Prostate gland (tissue), 2 donors: ENCODE results near the gene LRRC51. TPM values are rescaled to one million over a fixed set of nuclear protein-coding genes. Genes with fewer than 3 reads are reported as not detected.
"Not testable (repeated sequence)": the region's sequence is repeated elsewhere in the genome, so short reads cannot be mapped to it uniquely, and the experiment has no call there.

Source experiments
- DNase-seq: peaks from one replicate; pipeline ENCODE4 v3.0.0-alpha.2; 2019; ENCODE audit warnings: low spot score
- H3K27ac ChIP-seq, 2 donors: fragments of 200-600 bp; sonication (generic); 2 replicates each; pipeline ENCODE4 v1.5.1; 2017 to 2019
- H3K27me3 ChIP-seq: fragments of 200-600 bp; sonication (generic); replicated peaks from 2 replicates; pipeline ENCODE4 v1.5.1; 2019; ENCODE audit not compliant: insufficient read depth
- H3K36me3 ChIP-seq, 2 donors: fragments of 200-600 bp; sonication (generic); 1 replicate in 1 of 2; 2 replicates in 1 of 2; pipeline versions ENCODE4 v1.5.1 to v1.8.1; 2017 to 2019
- H3K4me1 ChIP-seq: fragments of 200-600 bp; sonication (generic); replicated peaks from 2 replicates; pipeline ENCODE4 v1.5.1; 2019
- H3K4me3 ChIP-seq, 2 donors: fragments of 200-600 bp; sonication (generic); 2 replicates each; pipeline ENCODE4 v1.5.1; 2017 to 2019
- H3K9me3 ChIP-seq: fragments of 200-600 bp; sonication (generic); 2 replicates; pipeline ENCODE4 v1.5.1; 2017
- POLR2A ChIP-seq: fragments of 450-650 bp; IDR thresholded peaks from one replicate; pipeline ENCODE4 v1.6.1; 2016; ENCODE audit warnings: antibody characterized with exemption, mild to moderate bottlenecking
- POLR2AphosphoS5 ChIP-seq: sonication (generic); formaldehyde crosslinking; IDR thresholded peaks from one replicate; pipeline ENCODE4 v1.6.1; 2017; ENCODE audit warnings: antibody characterized with exemption
- WGBS: methylation state at CpG from one replicate; pipeline ENCODE4 v1.1.5; 2018; 5-methylcytosine and 5-hydroxymethylcytosine counted together
- intact Hi-C: fragments of 100-400 bp; cut with DNase I; formaldehyde crosslinking; loops from one replicate; pipeline ENCODE4 v1.14.2; 2022
- total RNA-seq, 2 donors: library from RNA; depleted of rRNA; stranded (reverse); fragments of >200 nt; gene quantifications; one replicate each; pipeline ENCODE4 v1.1.0, GENCODE V29; 2016
- TF ChIP-seq, protein P1 (sequence below), 4 experiments: fragments of 200-600 bp in 2 of 4; fragments of 450-650 bp in 2 of 4; sonication (generic) in 2 of 4; IDR thresholded peaks; 1 replicate in 3 of 4; 2 replicates in 1 of 4; pipeline ENCODE4 v1.5.1; 2016 to 2019; ENCODE audit warnings: antibody characterized with exemption in 4 of 4, mild to moderate bottlenecking in 2 of 4, moderate library complexity in 2 of 4

LRRC51 gene
- total RNA-seq, 2 donors from 2014 or later = 13.1 to 25.1 TPM

DNA sequence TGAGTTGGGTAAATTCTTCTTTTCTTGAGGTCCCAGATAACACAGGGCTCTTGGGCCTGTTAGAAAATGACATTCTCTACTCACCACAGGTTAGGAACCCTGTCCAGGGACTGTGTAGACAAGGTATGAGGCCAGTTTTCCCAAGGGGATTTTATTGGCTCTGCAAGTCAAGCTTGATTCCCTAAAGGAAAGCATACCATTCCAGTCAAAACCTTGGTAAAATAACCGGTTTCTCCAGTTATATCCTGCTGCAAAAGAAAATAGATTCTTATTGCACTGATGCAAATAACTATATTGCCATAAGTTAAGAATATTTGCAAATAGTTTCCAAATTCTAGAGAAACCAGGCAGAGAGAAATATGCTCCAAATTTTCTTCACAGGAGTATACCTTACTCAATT is 45.3 kb downstream of the LRRC51 start:
- WGBS = 36% methylated on average over 1 of the region's 1 CpG
- intact Hi-C loops = no loop called here
- H3K36me3 ChIP-seq = no peaks in the 10 kb centered on the region
- no peaks in the 10 kb centered on the region for H3K4me1 ChIP-seq
- TF ChIP-seq POLR2AphosphoS5 (no peak), POLR2A (no peak)
- TF ChIP-seq, protein P1, sequence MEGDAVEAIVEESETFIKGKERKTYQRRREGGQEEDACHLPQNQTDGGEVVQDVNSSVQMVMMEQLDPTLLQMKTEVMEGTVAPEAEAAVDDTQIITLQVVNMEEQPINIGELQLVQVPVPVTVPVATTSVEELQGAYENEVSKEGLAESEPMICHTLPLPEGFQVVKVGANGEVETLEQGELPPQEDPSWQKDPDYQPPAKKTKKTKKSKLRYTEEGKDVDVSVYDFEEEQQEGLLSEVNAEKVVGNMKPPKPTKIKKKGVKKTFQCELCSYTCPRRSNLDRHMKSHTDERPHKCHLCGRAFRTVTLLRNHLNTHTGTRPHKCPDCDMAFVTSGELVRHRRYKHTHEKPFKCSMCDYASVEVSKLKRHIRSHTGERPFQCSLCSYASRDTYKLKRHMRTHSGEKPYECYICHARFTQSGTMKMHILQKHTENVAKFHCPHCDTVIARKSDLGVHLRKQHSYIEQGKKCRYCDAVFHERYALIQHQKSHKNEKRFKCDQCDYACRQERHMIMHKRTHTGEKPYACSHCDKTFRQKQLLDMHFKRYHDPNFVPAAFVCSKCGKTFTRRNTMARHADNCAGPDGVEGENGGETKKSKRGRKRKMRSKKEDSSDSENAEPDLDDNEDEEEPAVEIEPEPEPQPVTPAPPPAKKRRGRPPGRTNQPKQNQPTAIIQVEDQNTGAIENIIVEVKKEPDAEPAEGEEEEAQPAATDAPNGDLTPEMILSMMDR (IDR thresholded peaks at IDR 0.05) = no peak
- H3K9me3 ChIP-seq = no peaks in the 10 kb centered on the region
- no peak for DNase-seq
- no peaks in the 10 kb centered on the region for H3K27me3 ChIP-seq
- no peak overlapping the region for H3K27ac ChIP-seq
- H3K4me3 ChIP-seq = no peak overlapping the region

DNA sequence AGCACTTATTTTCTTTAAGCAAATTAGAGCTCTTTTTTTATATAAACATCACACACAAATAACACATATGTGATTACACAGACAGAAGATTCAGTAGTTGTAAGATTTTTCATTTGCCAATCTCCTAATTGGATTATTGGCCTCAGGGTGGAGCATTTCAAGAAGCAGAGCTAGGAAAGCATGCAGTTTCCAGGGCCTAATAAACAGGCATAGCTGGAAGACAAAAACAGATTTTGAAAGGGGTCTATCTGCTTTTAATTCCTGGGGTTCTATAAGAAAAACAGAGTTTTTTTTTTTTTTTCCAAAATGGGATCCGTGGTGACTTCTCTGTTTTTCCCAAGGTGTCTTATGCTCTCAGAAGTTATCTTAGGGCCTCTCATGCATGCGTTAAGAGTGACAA is 47.3 kb downstream of the LRRC51 start:
- WGBS = 65% methylated on average over 2 of the region's 2 CpGs
- Histone ChIP-seq H3K4me1 (no peaks in the 10 kb centered on the region), H3K27ac (no peak overlapping the region)

DNA sequence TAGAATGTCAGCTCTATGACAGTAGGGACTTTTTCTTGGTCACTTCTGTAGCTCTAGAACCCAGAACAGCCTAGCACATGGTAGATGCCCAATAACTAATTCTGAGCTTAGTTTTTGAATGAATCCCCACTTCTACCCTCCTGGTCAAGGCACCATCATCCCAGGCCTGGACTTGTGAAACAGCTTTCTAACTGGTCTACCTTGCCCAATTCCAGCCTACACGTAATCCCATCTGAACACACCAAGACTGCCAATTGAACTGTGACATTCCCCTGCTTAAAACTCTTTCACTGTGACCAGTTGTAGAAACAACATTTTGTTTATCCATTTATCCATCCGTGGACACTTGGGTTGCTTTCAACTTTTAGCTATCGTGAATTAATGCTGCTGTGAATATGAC is 48.7 kb downstream of the LRRC51 start:
- WGBS = 61% methylated on average over 3 of the region's 3 CpGs
- H3K36me3 ChIP-seq = no peaks in the 10 kb centered on the region
- intact Hi-C loops = no loop called here
- H3K27ac ChIP-seq = no peak overlapping the region
- H3K4me1 ChIP-seq = no peaks in the 10 kb centered on the region
- no peaks in the 10 kb centered on the region for H3K9me3 ChIP-seq
- TF ChIP-seq POLR2A (no peak), POLR2AphosphoS5 (no peak)
- TF ChIP-seq, protein P1 (IDR thresholded peaks at IDR 0.05) = no peak
- no peak overlapping the region for H3K4me3 ChIP-seq
- no peaks in the 10 kb centered on the region for H3K27me3 ChIP-seq
- DNase-seq = no peak

More for the DNA sequence above, 47.3 kb downstream of the LRRC51 start:
- H3K9me3 ChIP-seq = no peaks in the 10 kb centered on the region
- no peak overlapping the region for H3K4me3 ChIP-seq
- no peak for DNase-seq
- TF ChIP-seq POLR2AphosphoS5 = no peak
- TF ChIP-seq POLR2A = no peak
- TF ChIP-seq, protein P1 (IDR thresholded peaks at IDR 0.05) = no peak
- H3K27me3 ChIP-seq = no peaks in the 10 kb centered on the region
- intact Hi-C loops = no loop called here
- H3K36me3 ChIP-seq = no peaks in the 10 kb centered on the region

DNA sequence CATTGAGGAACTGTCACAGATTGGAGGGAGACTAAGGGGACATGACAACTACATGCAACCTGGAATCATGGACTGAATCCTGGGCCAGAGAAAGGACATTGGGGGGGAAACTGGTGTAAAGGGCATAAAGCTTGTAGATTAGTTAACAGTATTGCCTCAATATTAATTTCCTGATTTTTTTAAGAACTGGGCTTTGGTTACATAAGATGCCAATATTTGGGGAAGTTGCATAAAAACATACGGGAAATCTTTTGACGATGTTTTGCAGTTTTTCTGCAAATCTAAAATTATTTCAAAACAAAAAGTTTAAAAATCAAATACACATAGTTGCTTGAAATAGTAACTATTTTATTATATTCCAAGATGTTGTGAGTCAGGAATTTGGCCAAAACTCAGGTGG is 52.0 kb downstream of the LRRC51 start:
- intact Hi-C loops = no loop called here
- Histone ChIP-seq H3K27ac (no peak overlapping the region), H3K9me3 (no peaks in the 10 kb centered on the region), H3K36me3 (no peaks in the 10 kb centered on the region), H3K4me1 (no peaks in the 10 kb centered on the region), H3K4me3 (no peak overlapping the region), H3K27me3 (no peaks in the 10 kb centered on the region)
- TF ChIP-seq POLR2A = no peak
- TF ChIP-seq, protein P1 (IDR thresholded peaks at IDR 0.05) = no peak
- no peak for TF ChIP-seq POLR2AphosphoS5
- WGBS = 78% methylated on average over 2 of the region's 2 CpGs
- DNase-seq = no peak

DNA sequence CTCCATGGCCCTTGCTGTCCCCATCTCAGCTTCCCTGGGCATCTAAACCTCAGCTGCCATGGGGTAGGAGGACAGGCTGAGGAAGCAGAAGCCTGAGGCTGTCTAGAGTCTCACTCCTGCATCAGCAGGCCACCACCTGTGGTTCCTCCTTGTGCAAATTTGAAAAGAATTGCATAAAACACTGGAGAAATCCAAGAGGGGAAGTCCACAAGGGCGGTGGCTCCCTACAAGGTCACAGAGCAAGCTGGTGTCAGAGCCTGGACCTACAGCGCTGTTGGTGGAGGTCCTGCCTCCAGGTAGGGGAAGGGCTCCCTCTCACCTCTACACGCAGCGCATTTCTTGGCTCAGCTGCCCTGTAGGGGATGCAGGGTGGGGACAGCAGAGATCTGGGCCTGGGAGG is 54.8 kb downstream of the LRRC51 start, which contains the start of gene FOLR3:
Gene FOLR3, plus strand, starts transcription at position 253 of the 400 bp plus-strand sequence. CDS start 228 bp downstream, outside the sequence.
- H3K27ac ChIP-seq, H3K4me3 ChIP-seq: not testable (repeated sequence)

More for the DNA sequence above, 54.8 kb downstream of the LRRC51 start, which contains the start of gene FOLR3:
- H3K9me3 ChIP-seq, H3K4me1 ChIP-seq, H3K36me3 ChIP-seq, H3K27me3 ChIP-seq, intact Hi-C loops, DNase-seq: not testable (repeated sequence)
- 95% methylated on average over 4 of the region's 4 CpGs for WGBS
